ENCODE data around the gene SLC25A6.
A peak's percentile ranks its signal among the peaks of the same experiment; 100 is the strongest.

DNA sequence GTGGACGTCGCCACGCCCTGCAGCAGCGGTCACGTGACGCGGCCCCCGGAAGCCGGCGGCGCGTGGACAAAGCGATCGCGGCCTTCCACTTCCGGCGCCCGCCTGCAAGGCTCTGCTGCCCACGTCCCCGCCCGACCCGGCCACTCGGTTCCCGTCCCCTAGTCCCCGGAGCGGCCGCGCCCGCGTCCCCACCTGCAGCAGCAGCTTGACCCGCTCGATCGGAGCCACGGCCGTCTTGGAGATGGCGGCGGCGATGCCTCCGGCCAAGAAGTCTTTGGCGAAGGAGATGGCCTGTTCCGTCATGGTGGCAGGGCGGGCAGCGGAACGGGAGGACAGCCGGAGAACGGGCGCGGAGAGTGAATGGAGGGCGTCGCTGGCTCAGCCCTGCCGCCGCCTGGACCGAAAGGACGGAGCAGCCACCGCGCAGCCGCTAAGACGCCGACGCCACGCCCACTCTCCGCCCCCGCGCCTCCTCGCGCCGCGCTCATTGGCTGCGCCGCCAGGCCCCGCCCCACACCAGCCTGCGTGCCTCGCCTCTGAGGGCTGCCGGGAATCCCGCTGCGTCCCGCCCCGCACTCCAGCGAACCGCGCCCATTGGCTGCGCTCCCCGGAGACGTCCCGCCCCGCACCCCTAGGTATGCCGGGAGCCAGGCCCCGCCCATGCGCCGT is at the start of gene SLC25A6:
- TF ChIP-seq, protein P1, sequence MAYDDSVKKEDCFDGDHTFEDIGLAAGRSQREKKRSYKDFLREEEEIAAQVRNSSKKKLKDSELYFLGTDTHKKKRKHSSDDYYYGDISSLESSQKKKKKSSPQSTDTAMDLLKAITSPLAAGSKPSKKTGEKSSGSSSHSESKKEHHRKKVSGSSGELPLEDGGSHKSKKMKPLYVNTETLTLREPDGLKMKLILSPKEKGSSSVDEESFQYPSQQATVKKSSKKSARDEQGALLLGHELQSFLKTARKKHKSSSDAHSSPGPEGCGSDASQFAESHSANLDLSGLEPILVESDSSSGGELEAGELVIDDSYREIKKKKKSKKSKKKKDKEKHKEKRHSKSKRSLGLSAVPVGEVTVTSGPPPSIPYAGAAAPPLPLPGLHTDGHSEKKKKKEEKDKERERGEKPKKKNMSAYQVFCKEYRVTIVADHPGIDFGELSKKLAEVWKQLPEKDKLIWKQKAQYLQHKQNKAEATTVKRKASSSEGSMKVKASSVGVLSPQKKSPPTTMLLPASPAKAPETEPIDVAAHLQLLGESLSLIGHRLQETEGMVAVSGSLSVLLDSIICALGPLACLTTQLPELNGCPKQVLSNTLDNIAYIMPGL (CRISPR knock-in tag; IDR thresholded peaks at IDR 0.05; ENCODE audit: borderline replicate concordance in 1 of 2, low read depth in 1 of 2), result peak; percentile 72 to 84; a peak in 3 of 4 replicates
- TF ChIP-seq SMC3 (IDR thresholded peaks at IDR 0.05; ENCODE audit: low read length) (no peak), ELF4 (CRISPR knock-in tag; IDR thresholded peaks at IDR 0.05; ENCODE audit: borderline replicate concordance) (peak; percentile 90; the same call in 1 of the 2 replicates)
- TF ChIP-seq, protein P2, sequence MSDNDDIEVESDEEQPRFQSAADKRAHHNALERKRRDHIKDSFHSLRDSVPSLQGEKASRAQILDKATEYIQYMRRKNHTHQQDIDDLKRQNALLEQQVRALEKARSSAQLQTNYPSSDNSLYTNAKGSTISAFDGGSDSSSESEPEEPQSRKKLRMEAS (IDR thresholded peaks at IDR 0.05), result no peak
